Measurements from ENCODE around the gene WASF2.

The WASF2 gene

DNA sequence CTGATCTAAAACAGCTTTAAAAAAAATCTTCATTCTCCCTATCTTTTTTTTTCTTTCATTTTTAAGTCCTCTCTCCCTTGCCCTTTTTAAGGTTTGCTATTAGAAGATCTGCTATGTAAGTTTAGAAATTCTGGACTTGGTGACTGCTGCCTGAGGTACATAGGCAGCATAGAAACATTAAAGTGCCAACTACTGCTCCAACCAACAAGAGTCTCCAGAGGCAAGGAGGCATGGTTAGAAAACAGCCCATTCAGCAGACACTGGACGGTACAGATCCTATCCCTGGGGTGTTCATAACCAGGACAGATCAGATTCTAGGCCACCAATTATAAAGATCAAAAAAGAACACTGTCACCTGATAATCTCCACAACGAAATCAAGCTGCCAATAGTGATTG, 60.9 kb downstream of the WASF2 start:
- Histone ChIP-seq H3K4me3 (ENCODE audit: low read depth, low read length) (no peak overlapping the region), H3K79me1 (ENCODE audit: low read length) (peaks cover 2% of the 10 kb centered on the region), H3K4me1 (ENCODE audit: control insufficient read depth in 1 of 2, insufficient read depth in 2 of 2, low read length in 2 of 2) (peaks cover 5 to 19% of the 10 kb centered on the region in 2 experiments), H2AK5ac (ENCODE audit: low read length) (no peak overlapping the region), H3K18ac (ENCODE audit: low read length) (no peak overlapping the region), H3K4me2 (ENCODE audit: low read length) (no peak overlapping the region), H2AFZ (ENCODE audit: insufficient read depth, low read length, poor library complexity) (no peak overlapping the region), H2BK5ac (ENCODE audit: low read depth, low read length, poor library complexity) (no peak overlapping the region), H3K23ac (ENCODE audit: low read length) (no peak overlapping the region), H3K79me2 (ENCODE audit: control insufficient read depth, insufficient read depth, low read length, poor library complexity) (peaks cover 2% of the 10 kb centered on the region), H2BK120ac (ENCODE audit: insufficient read depth, low read length, poor library complexity) (no peak overlapping the region), H3K4ac (ENCODE audit: low read depth, low read length) (no peak overlapping the region), H3K9me3 (ENCODE audit: insufficient read depth, low read depth, low read length) (no peaks in the 10 kb centered on the region), H2BK12ac (ENCODE audit: low read length) (peak overlapping the region; percentile 70), H3K27ac (ENCODE audit: low read depth, low read length) (peak overlapping the region; percentile 44), H3K27me3 (ENCODE audit: insufficient read depth, low read length) (no peaks in the 10 kb centered on the region), H4K8ac (ENCODE audit: low read depth, low read length) (no peak overlapping the region), H3K36me3 (ENCODE audit: control insufficient read depth in 1 of 2, insufficient read depth in 2 of 2, low read length in 2 of 2) (peaks cover 0 to 7% of the 10 kb centered on the region in 2 experiments), H3K9ac (ENCODE audit: low read length) (no peak overlapping the region), H4K12ac (ENCODE audit: low read depth, low read length) (no peak overlapping the region), H4K91ac (ENCODE audit: low read depth, low read length) (no peak overlapping the region), H3K14ac (ENCODE audit: low read length) (no peak overlapping the region)
- no peak for DNase-seq
- WGBS (ENCODE audit: extremely low coverage, insufficient coverage, insufficient read length), result no CpG with 5 or more reads among the region's 2 CpGs

DNA sequence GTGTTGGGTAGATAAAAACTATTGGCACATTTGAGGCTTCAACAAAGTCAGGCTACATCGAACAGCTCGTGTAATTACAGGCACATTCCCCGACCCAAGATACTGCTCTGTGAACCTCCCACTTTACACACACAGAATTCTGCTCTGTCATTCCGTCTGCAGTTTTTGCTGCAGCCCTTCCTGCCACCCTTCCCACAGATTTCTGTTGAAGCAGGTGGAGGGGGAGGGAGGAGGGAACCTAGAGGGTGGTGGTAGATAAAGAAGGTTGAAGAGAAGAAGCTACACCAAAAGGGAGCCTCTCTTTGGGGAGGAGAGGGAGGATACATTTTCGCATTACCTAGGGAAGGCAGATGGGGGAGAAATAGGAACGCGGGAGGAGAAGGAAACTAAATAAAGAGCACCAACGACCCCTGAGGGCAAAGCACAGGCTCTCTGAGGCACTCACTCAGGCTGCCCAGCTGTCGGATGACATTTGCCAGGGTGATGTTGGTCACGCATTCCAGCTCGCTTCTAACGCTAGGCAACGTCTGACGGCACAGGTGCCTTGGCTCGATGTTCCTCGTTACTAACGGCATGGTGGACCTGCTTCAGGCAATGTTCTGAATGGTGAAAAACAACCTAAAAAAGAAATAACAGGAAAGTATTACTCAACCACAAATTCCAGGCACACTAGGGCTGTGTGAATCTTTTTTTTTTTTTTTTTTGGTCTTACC, 61.5 kb downstream of the WASF2 start:
- no peak overlapping the region for H4K8ac ChIP-seq (ENCODE audit: low read depth, low read length)
- H3K36me3 ChIP-seq (ENCODE audit: control insufficient read depth in 1 of 2, insufficient read depth in 2 of 2, low read length in 2 of 2), result peaks cover 0 to 7% of the 10 kb centered on the region in 2 experiments
- H3K14ac ChIP-seq (ENCODE audit: low read length), result no peak overlapping the region
- H3K18ac ChIP-seq (ENCODE audit: low read length), result no peak overlapping the region
- H2BK12ac ChIP-seq (ENCODE audit: low read length), result no peak overlapping the region
- no peak overlapping the region for H2AK5ac ChIP-seq (ENCODE audit: low read length)
- peaks cover 2% of the 10 kb centered on the region for H3K79me1 ChIP-seq (ENCODE audit: low read length)
- H2BK5ac ChIP-seq (ENCODE audit: low read depth, low read length, poor library complexity), result no peak overlapping the region
- H3K9me3 ChIP-seq (ENCODE audit: insufficient read depth, low read depth, low read length), result no peaks in the 10 kb centered on the region
- no peak overlapping the region for H3K4ac ChIP-seq (ENCODE audit: low read depth, low read length)
- H3K9ac ChIP-seq (ENCODE audit: low read length), result no peak overlapping the region
- peak overlapping the region; percentile 79 for H3K27ac ChIP-seq (ENCODE audit: low read depth, low read length)
- peak overlapping the region; percentile 56 for H3K4me2 ChIP-seq (ENCODE audit: low read length)
- H2AFZ ChIP-seq (ENCODE audit: insufficient read depth, low read length, poor library complexity), result no peak overlapping the region
- H4K12ac ChIP-seq (ENCODE audit: low read depth, low read length), result no peak overlapping the region
- no peak overlapping the region for H4K91ac ChIP-seq (ENCODE audit: low read depth, low read length)
- peaks cover 2% of the 10 kb centered on the region for H3K79me2 ChIP-seq (ENCODE audit: control insufficient read depth, insufficient read depth, low read length, poor library complexity)
- H3K23ac ChIP-seq (ENCODE audit: low read length), result no peak overlapping the region
- peak; percentile 43 to 65 for DNase-seq
- no peak overlapping the region for H3K4me3 ChIP-seq (ENCODE audit: low read depth, low read length)
- H3K4me1 ChIP-seq (ENCODE audit: control insufficient read depth in 1 of 2, insufficient read depth in 2 of 2, low read length in 2 of 2), result peaks cover 5 to 19% of the 10 kb centered on the region in 2 experiments
- no CpG with 5 or more reads among the region's 17 CpGs for WGBS (ENCODE audit: extremely low coverage, insufficient coverage, insufficient read length)
- H3K27me3 ChIP-seq (ENCODE audit: insufficient read depth, low read length), result no peaks in the 10 kb centered on the region
- no peak overlapping the region for H2BK120ac ChIP-seq (ENCODE audit: insufficient read depth, low read length, poor library complexity)

GRCh38 chr1:27427816-27428315, 62.1 kb downstream of the WASF2 start:
- H2AFZ ChIP-seq (ENCODE audit: insufficient read depth, low read length, poor library complexity), result no peak overlapping the region
- H3K4me2 ChIP-seq (ENCODE audit: low read length), result peak overlapping the region; percentile 56
- H3K9me3 ChIP-seq (ENCODE audit: insufficient read depth, low read depth, low read length), result no peaks in the 10 kb centered on the region
- H4K8ac ChIP-seq (ENCODE audit: low read depth, low read length), result no peak overlapping the region
- peaks cover 5 to 19% of the 10 kb centered on the region in 2 experiments for H3K4me1 ChIP-seq (ENCODE audit: control insufficient read depth in 1 of 2, insufficient read depth in 2 of 2, low read length in 2 of 2)
- no peak overlapping the region for H3K4me3 ChIP-seq (ENCODE audit: low read depth, low read length)
- no peak overlapping the region for H3K18ac ChIP-seq (ENCODE audit: low read length)
- no peaks in the 10 kb centered on the region for H3K27me3 ChIP-seq (ENCODE audit: insufficient read depth, low read length)
- H2AK5ac ChIP-seq (ENCODE audit: low read length), result no peak overlapping the region
- no peak overlapping the region for H2BK120ac ChIP-seq (ENCODE audit: insufficient read depth, low read length, poor library complexity)
- H3K79me2 ChIP-seq (ENCODE audit: control insufficient read depth, insufficient read depth, low read length, poor library complexity), result peaks cover 2% of the 10 kb centered on the region
- no peak overlapping the region for H3K14ac ChIP-seq (ENCODE audit: low read length)
- no peak overlapping the region for H4K12ac ChIP-seq (ENCODE audit: low read depth, low read length)
- H3K9ac ChIP-seq (ENCODE audit: low read length), result no peak overlapping the region
- H3K79me1 ChIP-seq (ENCODE audit: low read length), result peaks cover 2% of the 10 kb centered on the region
- H3K4ac ChIP-seq (ENCODE audit: low read depth, low read length), result no peak overlapping the region
- H4K91ac ChIP-seq (ENCODE audit: low read depth, low read length), result no peak overlapping the region
- H3K27ac ChIP-seq (ENCODE audit: low read depth, low read length), result peak overlapping the region; percentile 79
- H2BK5ac ChIP-seq (ENCODE audit: low read depth, low read length, poor library complexity), result no peak overlapping the region
- no CpG with 5 or more reads among the region's 2 CpGs for WGBS (ENCODE audit: extremely low coverage, insufficient coverage, insufficient read length)
- H3K23ac ChIP-seq (ENCODE audit: low read length), result no peak overlapping the region
- peaks cover 0 to 7% of the 10 kb centered on the region in 2 experiments for H3K36me3 ChIP-seq (ENCODE audit: control insufficient read depth in 1 of 2, insufficient read depth in 2 of 2, low read length in 2 of 2)
- no peak overlapping the region for H2BK12ac ChIP-seq (ENCODE audit: low read length)
- DNase-seq, result no peak

DNA sequence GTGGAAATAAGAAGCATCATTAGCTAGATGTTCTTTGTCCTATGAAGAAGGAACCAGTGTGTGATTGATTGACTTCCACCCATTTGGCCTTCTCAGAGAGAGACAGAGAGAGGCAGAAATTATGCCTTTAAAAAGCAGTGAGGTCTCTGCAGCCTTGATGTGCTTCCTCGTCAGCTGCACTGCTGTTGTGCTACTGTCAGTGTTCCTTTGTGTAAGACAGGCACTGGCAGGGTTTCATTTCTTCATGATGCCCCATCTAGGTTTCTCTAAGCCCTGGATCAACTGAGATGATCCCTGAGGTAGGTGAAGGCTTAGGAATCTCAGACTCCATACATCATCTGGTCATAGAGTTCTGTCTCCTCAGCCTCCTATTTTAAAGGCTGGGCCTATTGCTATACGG, 62.6 kb downstream of the WASF2 start:
- H3K36me3 ChIP-seq (ENCODE audit: control insufficient read depth in 1 of 2, insufficient read depth in 2 of 2, low read length in 2 of 2), result peaks cover 0 to 7% of the 10 kb centered on the region in 2 experiments
- no peaks in the 10 kb centered on the region for H3K9me3 ChIP-seq (ENCODE audit: insufficient read depth, low read depth, low read length)
- WGBS (ENCODE audit: extremely low coverage, insufficient coverage, insufficient read length), result no CpG with 5 or more reads among the region's 2 CpGs
- DNase-seq, result no peak
- H3K79me1 ChIP-seq (ENCODE audit: low read length), result peaks cover 2% of the 10 kb centered on the region
- H3K9ac ChIP-seq (ENCODE audit: low read length), result no peak overlapping the region
- no peak overlapping the region for H2BK5ac ChIP-seq (ENCODE audit: low read depth, low read length, poor library complexity)
- no peak overlapping the region for H3K14ac ChIP-seq (ENCODE audit: low read length)
- peak overlapping the region; percentile 79 for H3K27ac ChIP-seq (ENCODE audit: low read depth, low read length)
- H4K8ac ChIP-seq (ENCODE audit: low read depth, low read length), result no peak overlapping the region
- no peak overlapping the region for H4K12ac ChIP-seq (ENCODE audit: low read depth, low read length)
- no peak overlapping the region for H3K4ac ChIP-seq (ENCODE audit: low read depth, low read length)
- no peak overlapping the region for H3K23ac ChIP-seq (ENCODE audit: low read length)
- no peak overlapping the region for H2AFZ ChIP-seq (ENCODE audit: insufficient read depth, low read length, poor library complexity)
- H3K27me3 ChIP-seq (ENCODE audit: insufficient read depth, low read length), result no peaks in the 10 kb centered on the region
- peaks cover 5 to 19% of the 10 kb centered on the region in 2 experiments for H3K4me1 ChIP-seq (ENCODE audit: control insufficient read depth in 1 of 2, insufficient read depth in 2 of 2, low read length in 2 of 2)
- H2BK12ac ChIP-seq (ENCODE audit: low read length), result no peak overlapping the region
- no peak overlapping the region for H2AK5ac ChIP-seq (ENCODE audit: low read length)
- no peak overlapping the region for H2BK120ac ChIP-seq (ENCODE audit: insufficient read depth, low read length, poor library complexity)
- H4K91ac ChIP-seq (ENCODE audit: low read depth, low read length), result no peak overlapping the region
- H3K79me2 ChIP-seq (ENCODE audit: control insufficient read depth, insufficient read depth, low read length, poor library complexity), result no peaks in the 10 kb centered on the region
- no peak overlapping the region for H3K4me2 ChIP-seq (ENCODE audit: low read length)
- H3K18ac ChIP-seq (ENCODE audit: low read length), result no peak overlapping the region
- H3K4me3 ChIP-seq (ENCODE audit: low read depth, low read length), result no peak overlapping the region

Measured in trophoblast cell (in vitro differentiated cells and primary cell).